ENCODE measurements around the gene IFNA21. TPM values are rescaled to one million over a fixed set of nuclear protein-coding genes. Genes with fewer than 3 reads are reported as not detected.

The IFNA21 gene
- total RNA-seq, 1 experiment from 2014 or later: not detected

GRCh38 chr9:21165516-21165915 is 944 bp downstream of the IFNA21 start:
- CTCF ChIA-PET: no interaction called here
- H3K36me3 ChIP-seq (ENCODE audit: low read depth): no peaks in the 10 kb centered on the region
- H3K4me2 ChIP-seq: no peak overlapping the region
- no peak for DNase-seq
- no peaks in the 10 kb centered on the region for H3K4me1 ChIP-seq (replicated peaks; ENCODE audit: insufficient read depth)
- H3F3A ChIP-seq (ENCODE audit: insufficient read depth, low read depth): no peaks in the 10 kb centered on the region
- no peaks in the 10 kb centered on the region for H3K9me2 ChIP-seq (ENCODE audit: insufficient read depth)
- H3K27me3 ChIP-seq (ENCODE audit: insufficient read depth, low read depth): no peaks in the 10 kb centered on the region
- no TSS peak for BruUV-seq (replicated peaks)
- no peaks in the 10 kb centered on the region for H3K9me3 ChIP-seq (ENCODE audit: insufficient read depth, low read depth)
- no peak overlapping the region for H3K27ac ChIP-seq
- H2AFZ ChIP-seq: no peak overlapping the region
- no peaks in the 10 kb centered on the region for H3K79me2 ChIP-seq (ENCODE audit: low read depth)
- H3K4me3 ChIP-seq: no peak overlapping the region
- H4K20me1 ChIP-seq (ENCODE audit: insufficient read depth): no peaks in the 10 kb centered on the region
- POLR2A ChIA-PET (ENCODE audit: unreplicated experiment): no interaction called here
- intact Hi-C loops (cut with micrococcal nuclease; ENCODE audit: unreplicated experiment): no loop called here
- TF ChIP-seq CTCF (conservative IDR thresholded peaks at IDR 0.05) (no peak), EZH2 (IDR thresholded peaks at IDR 0.05; ENCODE audit: low read depth) (no peak)

- no TSS peak for BruUV-seq (replicated peaks)
- TF ChIP-seq CTCF (conservative IDR thresholded peaks at IDR 0.05): no peak
- no peak for TF ChIP-seq EZH2 (IDR thresholded peaks at IDR 0.05; ENCODE audit: low read depth)
- ChIA-PET CTCF (no interaction called here), POLR2A (ENCODE audit: unreplicated experiment) (no interaction called here)
- no peak overlapping the region for H3K4me3 ChIP-seq
- no peak overlapping the region for H2AFZ ChIP-seq
- H3K36me3 ChIP-seq (ENCODE audit: low read depth): no peaks in the 10 kb centered on the region
- no peak for DNase-seq
- no peaks in the 10 kb centered on the region for H3F3A ChIP-seq (ENCODE audit: insufficient read depth, low read depth)
- H3K9me2 ChIP-seq (ENCODE audit: insufficient read depth): no peaks in the 10 kb centered on the region
- no peaks in the 10 kb centered on the region for H3K79me2 ChIP-seq (ENCODE audit: low read depth)
- no peaks in the 10 kb centered on the region for H4K20me1 ChIP-seq (ENCODE audit: insufficient read depth)
- no peak overlapping the region for H3K4me2 ChIP-seq
- intact Hi-C loops (cut with micrococcal nuclease; ENCODE audit: unreplicated experiment): no loop called here
- no peaks in the 10 kb centered on the region for H3K27me3 ChIP-seq (ENCODE audit: insufficient read depth, low read depth)
- H3K27ac ChIP-seq: no peak overlapping the region
- H3K4me1 ChIP-seq (replicated peaks; ENCODE audit: insufficient read depth): no peaks in the 10 kb centered on the region
- H3K9me3 ChIP-seq (ENCODE audit: insufficient read depth, low read depth): no peaks in the 10 kb centered on the region
These were observed 6.3 kb downstream of the IFNA21 start for GRCh38 chr9:21160178-21160577.

GRCh38 chr9:21155501-21155900 is 11.0 kb downstream of the IFNA21 start:
- H3K79me2 ChIP-seq (ENCODE audit: low read depth): no peaks in the 10 kb centered on the region
- intact Hi-C loops (cut with micrococcal nuclease; ENCODE audit: unreplicated experiment): loop anchor here (5.0 kb wide), 1 partner anchor 1228 kb away; no protein-coding TSS in a partner anchor
- no peaks in the 10 kb centered on the region for H3K4me1 ChIP-seq (replicated peaks; ENCODE audit: insufficient read depth)
- H2AFZ ChIP-seq: no peak overlapping the region
- no peak overlapping the region for H3K27ac ChIP-seq
- no peaks in the 10 kb centered on the region for H3F3A ChIP-seq (ENCODE audit: insufficient read depth, low read depth)
- H3K4me3 ChIP-seq: no peak overlapping the region
- no peaks in the 10 kb centered on the region for H3K9me3 ChIP-seq (ENCODE audit: insufficient read depth, low read depth)
- CTCF ChIA-PET: no interaction called here
- DNase-seq: no peak
- H4K20me1 ChIP-seq (ENCODE audit: insufficient read depth): no peaks in the 10 kb centered on the region
- H3K4me2 ChIP-seq: no peak overlapping the region
- POLR2A ChIA-PET (ENCODE audit: unreplicated experiment): no interaction called here
- H3K27me3 ChIP-seq (ENCODE audit: insufficient read depth, low read depth): no peaks in the 10 kb centered on the region
- H3K9me2 ChIP-seq (ENCODE audit: insufficient read depth): no peaks in the 10 kb centered on the region
- no peak for TF ChIP-seq EZH2 (IDR thresholded peaks at IDR 0.05; ENCODE audit: low read depth)
- TF ChIP-seq CTCF (conservative IDR thresholded peaks at IDR 0.05): no peak
- BruUV-seq (replicated peaks): no TSS peak
- no peaks in the 10 kb centered on the region for H3K36me3 ChIP-seq (ENCODE audit: low read depth)
